ENCODE data around the gene ATF7.
"Not testable (repeated sequence)": the region's sequence is repeated elsewhere in the genome, so short reads cannot be mapped to it uniquely, and the experiment has no call there.

Gene ATF7

GRCh38 chr12:53564278-53564677, 61.9 kb downstream of the ATF7 start:
- DNase-seq, result no peak

- no peak for DNase-seq
These were observed 62.6 kb downstream of the ATF7 start for GRCh38 chr12:53563452-53564028.

GRCh38 chr12:53561590-53561953, 64.6 kb downstream of the ATF7 start:
- peak in 1 of 5 donors; percentile 49 for DNase-seq

- DNase-seq, result no peak
These were observed 65.1 kb downstream of the ATF7 start for GRCh38 chr12:53560912-53561589.

GRCh38 chr12:53560351-53560750, 65.8 kb downstream of the ATF7 start:
- DNase-seq, result no peak

- no peak for DNase-seq
These were observed 67.6 kb downstream of the ATF7 start for GRCh38 chr12:53558631-53559030.

GRCh38 chr12:53552361-53553327, 73.5 kb downstream of the ATF7 start:
- no peak for DNase-seq

GRCh38 chr12:53551889-53552291, 74.3 kb downstream of the ATF7 start:
- no peak for DNase-seq

GRCh38 chr12:53550595-53550994, 75.6 kb downstream of the ATF7 start:
- no peak for DNase-seq

- DNase-seq, result not testable (repeated sequence)
These were observed 76.1 kb downstream of the ATF7 start for GRCh38 chr12:53550131-53550530.

GRCh38 chr12:53548354-53548753, 77.8 kb downstream of the ATF7 start:
- DNase-seq, result not testable (repeated sequence)

GRCh38 chr12:53543539-53543938, 82.6 kb downstream of the ATF7 start:
- DNase-seq, result peak in 3 of 5 donors; percentile 16 to 58 (median 33)

- DNase-seq, result no peak
These were observed 86.7 kb downstream of the ATF7 start for GRCh38 chr12:53539526-53539925.

GRCh38 chr12:53538209-53538689, 87.9 kb downstream of the ATF7 start:
- no peak for DNase-seq

GRCh38 chr12:53536962-53537361, 89.2 kb downstream of the ATF7 start:
- no peak for DNase-seq

- DNase-seq, result no peak
These were observed 92.7 kb downstream of the ATF7 start for GRCh38 chr12:53533471-53533870.

GRCh38 chr12:53532524-53533445, 93.4 kb downstream of the ATF7 start:
- no peak for DNase-seq

GRCh38 chr12:53532021-53532420, 94.2 kb downstream of the ATF7 start:
- no peak for DNase-seq

- no peak for DNase-seq
These were observed 95.3 kb downstream of the ATF7 start for GRCh38 chr12:53530920-53531319.

GRCh38 chr12:53530061-53530460, 96.1 kb downstream of the ATF7 start:
- no peak for DNase-seq

- no peak for DNase-seq
These were observed 101.7 kb downstream of the ATF7 start for GRCh38 chr12:53524476-53524875.

GRCh38 chr12:53523131-53523530, 103.1 kb downstream of the ATF7 start:
- no peak for DNase-seq

Measured in T-helper 1 cell (primary cell).